HPDE6-E6E7 (cell line): ENCODE measurements around the gene PRKG1.
"Not testable (repeated sequence)": the region's sequence is repeated elsewhere in the genome, so short reads cannot be mapped to it uniquely, and the experiment has no call there.

Experiments
- DNase-seq: peaks from one replicate; pipeline ENCODE4 v3.0.0; 2011; ENCODE audit warnings: missing footprints; ENCODE audit errors: extremely low spot score

Gene PRKG1

DNA sequence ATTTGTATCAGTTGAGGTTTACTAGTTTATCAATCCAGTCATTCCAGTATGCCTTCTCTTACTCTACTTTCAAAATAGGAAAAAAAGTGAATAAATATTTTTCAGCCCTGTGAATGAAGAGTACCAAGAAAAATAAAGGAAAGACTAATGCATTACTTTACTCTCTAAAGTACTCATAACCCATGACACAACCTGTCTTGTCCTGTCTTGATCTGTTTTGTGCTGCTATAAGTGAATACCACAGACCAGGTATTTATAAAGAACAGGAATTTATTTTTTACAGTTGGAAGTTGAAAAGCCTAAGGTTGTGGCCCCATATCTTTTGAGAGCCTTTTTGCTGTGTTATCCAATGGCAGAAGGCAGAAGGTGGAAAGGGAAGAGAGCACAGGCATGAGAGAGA lies 1045.2 kb downstream of the PRKG1 start:
- no peak for DNase-seq

DNA sequence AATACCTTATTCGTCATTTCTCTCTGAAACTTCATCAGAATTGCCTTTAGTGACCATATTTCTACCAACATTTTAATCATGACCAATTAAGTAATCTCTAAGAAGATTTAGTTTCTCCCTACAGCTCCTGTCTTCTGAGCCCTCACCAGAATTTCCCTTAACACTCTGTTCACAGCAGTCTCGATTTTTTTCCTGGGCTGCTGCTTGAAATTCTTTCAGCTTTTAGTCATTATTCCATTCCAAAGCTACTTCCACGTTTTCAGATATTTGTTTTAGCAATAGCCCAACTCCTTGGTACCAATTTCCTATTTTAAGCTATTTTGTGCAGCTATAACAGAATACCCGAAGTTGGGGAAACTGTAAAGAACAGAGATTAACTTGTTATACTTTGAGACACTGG lies 1047.4 kb downstream of the PRKG1 start:
- DNase-seq: no peak

DNA sequence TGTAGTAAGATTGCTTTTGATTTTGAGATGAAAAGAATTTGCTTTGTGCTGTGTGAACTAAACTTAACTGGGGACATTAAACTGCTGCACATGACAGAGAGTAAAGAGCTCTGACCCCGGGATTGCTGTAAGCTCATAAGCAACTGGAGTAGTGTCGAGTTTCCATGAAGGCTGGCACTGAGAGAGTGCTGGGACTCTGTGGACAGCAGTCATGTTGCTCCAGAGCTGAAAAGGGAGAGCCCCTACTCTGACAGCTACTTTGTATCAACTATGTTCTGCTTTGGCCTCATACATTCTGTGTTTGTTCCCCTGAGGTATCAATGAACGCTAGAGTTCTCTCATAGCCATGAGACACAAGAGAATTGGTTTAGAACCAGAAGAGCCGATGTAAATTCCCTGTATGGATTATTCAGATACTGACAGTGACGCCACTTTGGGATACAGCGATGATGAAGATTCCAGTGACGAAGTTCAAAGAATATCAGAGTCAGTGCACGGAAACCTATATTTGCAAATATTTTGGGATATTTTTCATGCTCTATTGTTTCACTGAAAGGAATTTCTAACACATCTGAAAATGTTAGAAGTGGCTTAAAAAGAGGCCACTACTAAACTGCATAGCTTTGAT lies 1053.9 kb downstream of the PRKG1 start:
- DNase-seq: no peak

DNA sequence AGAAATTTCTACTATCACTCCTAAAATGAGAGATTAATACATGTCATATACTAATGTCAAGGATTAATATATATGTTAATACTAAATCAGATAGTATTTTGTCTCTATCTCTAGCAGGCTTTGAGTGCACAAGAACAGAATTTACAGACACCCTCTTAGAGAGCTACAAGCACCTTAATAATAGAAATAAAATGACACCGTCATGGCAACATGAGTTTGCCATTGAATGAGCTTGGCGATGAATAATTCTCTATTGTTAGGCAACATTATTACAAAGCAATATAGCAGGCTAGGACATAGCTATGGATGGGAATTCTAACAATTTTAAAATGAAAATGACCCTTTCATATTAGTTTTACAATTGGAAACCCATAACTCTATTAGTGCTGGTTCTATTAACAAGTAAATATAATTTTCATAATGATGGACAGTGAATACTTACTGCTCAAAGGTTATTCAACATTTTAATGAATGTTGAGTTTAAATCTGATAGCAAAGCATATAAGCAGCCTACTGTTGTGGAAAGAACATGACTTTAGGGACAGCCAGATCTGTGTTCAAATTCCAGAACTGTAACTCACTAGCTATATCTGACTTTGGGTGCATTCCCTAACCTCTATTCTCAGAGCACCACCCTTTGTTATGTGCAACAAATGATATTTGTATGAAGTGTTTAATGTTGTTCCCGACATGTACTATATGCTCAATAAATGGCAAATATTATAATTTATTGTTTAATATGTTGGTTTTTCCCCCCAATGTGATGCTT lies 1055.3 kb downstream of the PRKG1 start:
- no peak for DNase-seq

- DNase-seq: peak; percentile 10
Observed at GRCh38 chr10:52135101-52135500, 1060.8 kb downstream of the PRKG1 start.

DNA sequence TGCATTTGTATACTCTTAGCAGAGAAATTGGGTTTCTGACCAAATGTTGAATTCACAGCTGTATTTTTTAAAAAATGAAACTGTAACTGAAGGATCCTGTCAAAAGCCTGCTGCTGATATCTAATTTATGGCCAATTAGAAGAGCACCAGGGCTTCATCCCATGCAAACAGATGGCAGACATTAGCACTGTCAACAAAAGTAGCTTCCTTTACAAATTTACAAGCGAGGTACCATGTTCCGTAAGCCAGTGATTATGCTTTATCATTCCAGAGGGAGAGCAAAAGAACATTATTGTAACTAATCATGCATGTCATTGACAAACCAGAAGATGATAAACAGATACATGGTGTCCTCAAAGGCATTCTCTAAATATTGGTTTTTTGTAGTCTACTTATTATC lies 1062.6 kb downstream of the PRKG1 start:
- DNase-seq: no peak

DNA sequence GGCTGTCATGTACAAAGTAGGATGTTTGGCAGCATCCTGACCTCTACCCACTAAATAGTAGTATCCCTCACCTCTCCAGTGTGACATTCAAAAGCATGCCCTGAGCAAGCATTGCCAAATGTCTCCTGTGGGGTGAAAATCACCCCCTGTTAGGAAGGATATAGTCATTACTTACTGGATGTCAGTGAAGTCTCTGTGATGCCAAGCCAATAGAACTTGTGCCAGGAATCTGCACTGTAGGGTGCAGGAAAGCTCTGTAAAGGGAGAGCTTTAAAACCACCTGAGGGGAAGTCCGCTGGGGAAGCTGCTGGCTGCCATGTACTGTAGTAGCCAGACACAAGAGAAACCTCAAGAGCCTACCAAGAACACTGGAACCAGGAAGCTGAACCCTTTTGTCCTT lies 1069.1 kb downstream of the PRKG1 start:
- DNase-seq: no peak

DNA sequence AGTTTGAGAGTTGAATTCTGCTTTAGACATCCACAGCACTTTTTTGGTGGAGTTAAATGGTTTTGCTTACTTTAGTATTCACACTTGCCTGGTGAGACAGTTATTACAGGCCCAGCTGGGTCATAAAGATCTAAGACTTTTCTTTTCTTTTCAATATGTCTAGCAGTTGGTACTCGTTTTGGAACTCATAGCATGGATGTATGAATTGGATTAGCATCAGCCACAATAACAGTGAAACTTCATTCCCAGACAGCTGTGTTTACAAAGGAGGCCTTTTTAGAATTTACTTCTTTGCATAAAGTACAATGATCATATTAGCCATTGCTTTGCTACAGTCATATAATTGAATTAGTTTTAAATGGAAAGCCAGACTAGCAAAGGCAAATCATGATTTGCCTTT lies 1071.3 kb downstream of the PRKG1 start:
- DNase-seq: no peak

DNA sequence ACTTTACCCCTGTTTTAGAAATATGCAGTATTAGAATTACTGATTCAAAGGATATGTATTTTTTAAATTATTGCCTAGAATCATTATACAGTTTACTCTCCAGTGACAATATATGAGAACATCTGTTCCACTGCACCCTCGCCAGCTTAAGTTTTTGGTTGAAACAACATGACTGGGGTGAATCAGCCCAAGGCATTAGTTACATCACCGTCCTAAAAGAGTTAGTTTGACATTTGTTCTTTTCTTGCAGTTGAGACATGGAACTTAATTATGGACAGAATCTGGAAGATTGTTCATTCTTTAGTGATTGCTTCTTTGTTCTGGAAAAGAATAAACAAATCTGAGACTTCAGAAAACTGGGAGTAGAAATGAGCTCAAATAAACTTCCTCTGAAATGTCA lies 1072.5 kb downstream of the PRKG1 start:
- DNase-seq: no peak

- no peak for DNase-seq
Observed at GRCh38 chr10:52170776-52171175, 1096.5 kb downstream of the PRKG1 start.

DNA sequence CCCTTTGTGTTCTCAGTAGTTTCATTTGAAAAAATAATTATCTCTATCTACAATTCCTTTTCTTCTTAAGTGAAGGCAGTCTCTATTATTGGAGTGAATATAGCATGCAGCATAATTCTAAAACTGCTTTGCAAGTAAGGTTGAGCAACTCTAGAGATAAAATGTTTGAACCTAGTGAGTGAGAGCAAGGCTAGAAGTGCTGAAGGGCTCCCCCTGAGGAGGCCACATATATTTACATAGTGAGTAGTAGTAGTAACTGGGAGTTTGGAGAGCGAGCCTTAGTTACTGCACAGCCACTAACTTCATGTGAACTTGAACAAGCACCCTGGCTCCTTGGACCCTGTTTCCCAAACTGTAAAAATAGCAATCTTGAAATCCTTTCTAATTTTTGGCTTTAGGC lies 1098.3 kb downstream of the PRKG1 start:
- DNase-seq: no peak

DNA sequence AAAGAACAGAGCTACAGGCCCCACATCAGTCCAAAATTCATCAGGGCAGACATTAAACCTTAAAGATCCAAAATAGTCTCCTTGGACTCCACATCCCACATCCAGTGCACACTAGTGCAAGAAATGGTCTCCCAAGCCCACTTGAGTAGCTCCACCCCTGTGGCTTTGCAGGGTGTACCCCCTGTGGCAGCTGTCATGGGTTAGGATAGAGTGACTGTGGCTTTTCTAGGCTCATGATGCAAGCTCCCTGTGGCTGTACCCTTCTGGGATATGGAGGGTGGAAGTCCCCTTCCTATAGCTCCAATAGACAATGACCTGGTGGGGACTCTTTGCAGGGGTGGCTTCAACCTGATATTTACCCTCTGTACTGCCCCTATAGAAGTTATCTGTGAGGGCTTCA lies 1111.0 kb downstream of the PRKG1 start:
- no peak for DNase-seq

DNA sequence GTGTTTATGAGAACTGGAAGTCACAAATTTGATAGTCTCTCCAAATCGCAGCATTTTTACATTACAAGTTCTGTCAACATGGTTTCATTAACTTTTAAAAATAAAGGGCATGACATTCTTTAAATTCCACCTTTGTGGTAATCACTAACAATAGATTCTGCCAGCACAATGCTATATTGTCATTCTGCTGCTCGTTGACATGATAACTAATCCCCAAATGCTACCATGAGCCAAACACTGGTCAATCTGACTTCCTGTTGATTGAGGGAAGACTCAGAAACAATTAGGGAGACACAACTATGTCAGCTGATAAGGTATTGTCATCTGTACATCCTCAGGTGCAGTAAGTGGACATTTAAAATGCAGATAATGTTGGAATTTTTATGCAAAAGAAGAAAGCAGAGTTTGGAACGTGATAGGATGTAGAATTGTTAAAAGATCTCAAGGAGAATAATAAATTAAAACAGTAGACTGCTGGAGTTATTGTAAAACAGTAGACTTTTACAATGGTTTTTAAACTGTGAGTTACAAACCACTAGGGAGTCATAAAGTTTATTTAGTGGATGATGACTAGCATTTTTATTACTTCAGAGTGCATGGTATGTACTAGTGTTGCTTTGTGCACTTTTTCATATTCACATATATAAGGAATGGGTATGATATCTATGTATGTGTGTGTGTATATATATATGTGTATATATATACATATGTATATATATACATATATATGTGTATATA lies 1113.4 kb downstream of the PRKG1 start:
- no peak for DNase-seq

GRCh38 chr10:52191049-52191448 lies 1116.8 kb downstream of the PRKG1 start:
- DNase-seq: no peak

GRCh38 chr10:52194191-52194590 lies 1119.9 kb downstream of the PRKG1 start:
- no peak for DNase-seq

GRCh38 chr10:52194716-52195115 lies 1120.4 kb downstream of the PRKG1 start:
- no peak for DNase-seq

DNA sequence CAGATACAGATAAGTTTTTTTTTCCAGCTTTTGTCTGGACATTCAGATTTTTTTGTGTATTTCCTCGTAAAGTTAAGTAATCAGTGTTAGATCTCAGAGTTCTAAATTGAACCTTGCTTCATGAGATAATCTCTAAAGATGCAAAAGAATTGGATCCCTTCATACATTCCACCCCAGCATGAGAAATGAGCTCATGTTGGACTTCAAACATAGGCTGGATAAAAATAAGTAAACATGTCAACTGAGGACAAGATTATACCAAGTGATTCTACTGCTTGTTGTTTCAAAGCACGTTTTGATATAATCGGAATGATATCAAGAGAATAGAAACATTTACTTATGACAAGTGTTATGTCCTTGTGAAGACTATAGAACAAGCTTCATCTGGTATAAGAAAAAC lies 1122.8 kb downstream of the PRKG1 start:
- no peak for DNase-seq

DNA sequence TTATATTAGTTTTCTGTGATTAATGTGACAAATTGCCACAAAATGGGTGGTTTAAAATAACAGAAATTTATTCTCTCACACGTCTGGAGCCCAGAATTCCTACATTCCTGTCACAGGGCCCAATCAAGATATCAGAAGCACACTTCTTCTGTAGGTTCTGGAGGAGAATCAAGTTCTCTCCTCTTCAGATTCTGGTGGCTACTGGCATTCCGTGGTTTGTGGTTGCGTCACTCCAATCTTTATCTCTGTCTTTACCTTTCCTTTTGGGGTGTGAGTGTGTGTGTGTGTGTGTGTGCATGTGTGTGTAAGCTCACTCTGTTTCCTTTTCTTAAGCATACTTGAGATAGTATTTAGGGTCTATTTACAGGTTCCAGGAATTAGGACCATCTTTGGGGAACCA lies 1124.3 kb downstream of the PRKG1 start:
- DNase-seq: no peak

GRCh38 chr10:52204906-52205305 lies 1130.6 kb downstream of the PRKG1 start:
- DNase-seq: not testable (repeated sequence)

- DNase-seq: no peak
Observed at GRCh38 chr10:52208365-52208764, 1134.1 kb downstream of the PRKG1 start.

DNA sequence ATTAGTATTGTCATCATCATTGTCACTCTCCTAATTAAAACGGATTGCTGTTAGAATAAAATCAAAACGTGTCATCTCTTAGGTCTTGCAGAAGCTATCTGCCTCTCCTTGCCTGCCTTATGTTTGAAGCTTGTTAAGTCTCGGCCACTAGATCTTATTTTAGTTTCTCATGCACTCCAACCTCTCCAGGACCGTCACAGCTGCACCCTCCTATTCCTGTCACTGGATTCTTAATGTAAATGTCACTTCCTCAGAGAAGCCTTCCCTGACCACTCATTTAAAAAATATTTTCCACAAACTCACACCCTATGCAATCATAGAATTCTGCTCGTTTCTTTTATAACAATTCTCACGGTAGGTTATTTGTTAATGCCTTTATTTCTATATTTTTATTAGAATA lies 1135.9 kb downstream of the PRKG1 start:
- no peak for DNase-seq

- no peak for DNase-seq
Observed at GRCh38 chr10:52212062-52212461, 1137.8 kb downstream of the PRKG1 start.

DNA sequence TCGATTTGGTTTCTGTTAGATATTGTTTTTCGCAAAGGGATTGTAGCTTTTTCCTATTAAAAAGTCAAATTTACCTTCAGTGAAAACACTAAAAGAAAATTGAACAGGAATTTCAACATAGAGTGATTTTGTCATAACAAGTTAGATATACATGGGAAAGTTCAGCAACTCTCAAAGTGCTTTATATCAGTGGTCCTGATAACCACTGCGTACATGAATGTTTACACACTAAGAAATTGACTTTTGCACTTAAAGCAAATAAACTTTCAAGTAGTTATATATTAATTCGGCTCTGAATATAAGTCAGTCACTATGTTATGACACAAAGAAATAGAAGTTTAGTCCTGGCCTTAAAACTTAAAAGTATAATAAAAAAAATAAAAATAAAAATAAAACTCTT lies 1138.5 kb downstream of the PRKG1 start:
- DNase-seq: no peak
